ENCODE data around the gene PDCD6IP.

DNA sequence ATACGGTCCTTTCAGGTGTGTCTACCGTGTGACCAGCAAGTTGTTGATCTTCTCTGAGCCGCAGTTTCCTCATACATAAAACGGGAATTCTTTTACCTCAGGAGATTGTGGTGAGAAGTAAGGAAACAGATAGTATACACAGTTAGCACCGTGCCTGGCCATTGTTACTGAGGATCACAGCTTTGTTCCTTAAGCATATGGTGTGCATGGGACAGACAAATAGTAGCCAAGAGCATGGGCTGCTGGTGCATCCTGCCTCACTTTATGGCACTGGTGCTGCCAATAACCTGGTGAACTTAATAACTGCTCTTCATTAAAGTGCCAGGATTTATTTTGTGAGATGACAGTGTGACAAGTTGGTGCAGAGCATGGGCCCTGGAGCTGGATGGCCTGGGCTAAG, 86.3 kb downstream of the PDCD6IP start:
- no peak for TF ChIP-seq CTCF (IDR thresholded peaks at IDR 0.05)
- TF ChIP-seq POLR2A (IDR thresholded peaks at IDR 0.05) = no peak
